ENCODE results near the gene SRRM4. TPM values are rescaled to one million over a fixed set of nuclear protein-coding genes. Genes with fewer than 3 reads are reported as not detected.

Gene SRRM4
- total RNA-seq, 1 donor from 2014 or later = not detected

DNA sequence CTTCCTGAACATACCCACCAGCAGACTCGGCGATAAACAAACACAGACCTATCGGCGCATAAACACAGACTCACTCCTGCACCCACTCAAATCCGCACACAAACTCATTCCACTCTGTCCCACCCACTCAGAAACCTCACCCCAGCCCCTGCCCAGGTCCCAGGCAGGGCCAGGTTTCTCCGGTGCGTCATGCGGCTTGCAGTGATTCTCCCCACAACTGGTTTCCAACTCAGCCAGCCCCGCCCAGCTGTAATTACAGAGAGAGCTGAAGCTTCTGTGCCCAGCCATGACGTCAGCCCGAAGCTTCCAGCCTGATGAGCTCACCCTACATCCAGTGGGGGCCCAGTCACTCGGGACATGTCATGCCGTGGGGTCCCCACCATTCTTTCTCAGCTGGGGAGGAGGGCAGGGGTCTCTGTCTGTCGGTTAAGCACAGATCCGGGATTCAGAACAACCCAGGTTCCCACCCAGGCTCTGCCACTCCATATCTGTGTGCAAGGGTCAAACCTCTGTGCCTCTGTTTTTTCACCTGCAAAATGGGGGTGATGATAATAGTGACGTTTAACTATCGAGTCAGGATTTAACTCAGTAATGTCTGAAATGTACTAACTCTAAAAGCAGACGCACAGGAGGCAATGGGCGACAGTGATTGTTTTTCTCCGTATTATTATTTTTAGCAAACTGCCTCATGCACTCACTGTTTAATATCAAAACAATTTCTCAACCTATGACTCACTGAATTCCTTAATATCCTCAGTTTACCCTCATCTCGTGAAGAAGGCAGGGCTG lies 195.1 kb downstream of the SRRM4 start:
- H3K9me3 Mint-ChIP-seq = no peaks in the 10 kb centered on the region
- H3K27me3 Mint-ChIP-seq (ENCODE audit: low read depth) = peaks cover 3% of the 10 kb centered on the region
- H3K36me3 Mint-ChIP-seq (ENCODE audit: low read depth) = no peaks in the 10 kb centered on the region
- DNase-seq (ENCODE audit: low spot score) = no peak
- no peak overlapping the region for H3K27ac Mint-ChIP-seq
- intact Hi-C loops (cut with micrococcal nuclease) = no loop called here
- no peaks in the 10 kb centered on the region for H3K4me1 Mint-ChIP-seq (ENCODE audit: low read depth)
- H3K4me3 Mint-ChIP-seq (ENCODE audit: low read depth) = no peak overlapping the region

DNA sequence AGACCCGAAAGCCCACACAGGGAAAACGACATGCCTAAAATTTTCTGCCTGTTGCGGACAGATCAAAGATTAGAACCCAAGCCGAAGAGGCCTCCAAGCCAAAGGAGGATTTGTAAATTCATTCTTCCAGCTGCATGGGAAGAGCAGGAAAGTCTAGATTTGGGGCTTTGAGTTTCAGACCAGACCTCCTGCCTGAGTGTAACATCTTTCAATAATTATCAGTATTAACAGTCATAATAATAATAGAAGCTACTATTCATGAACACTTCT lies 195.7 kb downstream of the SRRM4 start:
- Mint-ChIP-seq H3K4me3 (ENCODE audit: low read depth) (no peak overlapping the region), H3K4me1 (ENCODE audit: low read depth) (no peaks in the 10 kb centered on the region), H3K9me3 (no peaks in the 10 kb centered on the region), H3K27me3 (ENCODE audit: low read depth) (peaks cover 3% of the 10 kb centered on the region), H3K36me3 (ENCODE audit: low read depth) (no peaks in the 10 kb centered on the region), H3K27ac (no peak overlapping the region)
- no peak for DNase-seq (ENCODE audit: low spot score)
- intact Hi-C loops (cut with micrococcal nuclease) = no loop called here

DNA sequence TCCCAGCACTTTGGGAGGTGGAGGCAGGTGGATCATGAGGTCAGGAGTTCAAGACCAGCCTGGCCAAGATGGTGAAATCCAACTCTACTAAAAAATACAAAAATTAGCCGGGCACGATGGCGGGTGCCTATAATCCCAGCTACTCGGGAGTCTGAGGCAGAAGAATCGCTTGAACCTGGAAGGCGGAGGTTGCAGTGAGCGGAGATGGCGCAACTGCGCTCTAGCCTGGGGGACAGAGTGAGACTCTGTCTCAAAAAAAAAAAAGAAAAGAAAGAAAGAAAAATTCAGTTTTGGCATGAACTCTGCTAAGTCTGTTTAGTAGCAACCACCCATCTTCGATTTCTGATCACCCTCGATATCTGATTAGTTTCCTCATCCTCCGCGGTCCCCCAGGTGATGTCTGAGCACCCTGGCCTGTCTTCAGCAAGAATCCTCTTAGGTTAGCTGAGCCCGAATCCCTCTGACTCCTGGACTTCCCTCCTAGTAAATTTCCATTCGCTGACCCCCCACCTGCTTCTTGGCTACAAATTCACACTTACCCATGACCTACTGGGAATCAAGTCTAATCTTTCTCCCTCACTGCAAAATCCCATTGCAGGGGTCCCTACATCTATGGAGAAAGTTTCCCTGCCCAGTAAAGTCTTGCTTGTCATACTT lies 196.5 kb downstream of the SRRM4 start:
- Mint-ChIP-seq H3K36me3 (ENCODE audit: low read depth) (no peaks in the 10 kb centered on the region), H3K9me3 (no peaks in the 10 kb centered on the region), H3K4me3 (ENCODE audit: low read depth) (no peak overlapping the region), H3K4me1 (ENCODE audit: low read depth) (no peaks in the 10 kb centered on the region), H3K27me3 (ENCODE audit: low read depth) (peaks cover 3% of the 10 kb centered on the region), H3K27ac (no peak overlapping the region)
- no peak for DNase-seq (ENCODE audit: low spot score)
- intact Hi-C loops (cut with micrococcal nuclease) = no loop called here

- peaks cover 3% of the 10 kb centered on the region for H3K27me3 Mint-ChIP-seq (ENCODE audit: low read depth)
- H3K27ac Mint-ChIP-seq = no peak within 1 kb of the TSS
- no peaks in the 10 kb centered on the region for H3K36me3 Mint-ChIP-seq (ENCODE audit: low read depth)
- H3K9me3 Mint-ChIP-seq = no peaks in the 10 kb centered on the region
- intact Hi-C loops (cut with micrococcal nuclease) = no loop called here
- no peak for DNase-seq (ENCODE audit: low spot score)
- no peaks in the 10 kb centered on the region for H3K4me1 Mint-ChIP-seq (ENCODE audit: low read depth)
- H3K4me3 Mint-ChIP-seq (ENCODE audit: low read depth) = no peak within 1 kb of the TSS
These were observed 197.4 kb downstream of the SRRM4 start, which contains the start of gene HSPB8 for GRCh38 chr12:119178544-119179334. TSS of gene HSPB8 (plus strand) at chr12:119178931. CDS start at chr12:119179313, 382 bp downstream.

DNA sequence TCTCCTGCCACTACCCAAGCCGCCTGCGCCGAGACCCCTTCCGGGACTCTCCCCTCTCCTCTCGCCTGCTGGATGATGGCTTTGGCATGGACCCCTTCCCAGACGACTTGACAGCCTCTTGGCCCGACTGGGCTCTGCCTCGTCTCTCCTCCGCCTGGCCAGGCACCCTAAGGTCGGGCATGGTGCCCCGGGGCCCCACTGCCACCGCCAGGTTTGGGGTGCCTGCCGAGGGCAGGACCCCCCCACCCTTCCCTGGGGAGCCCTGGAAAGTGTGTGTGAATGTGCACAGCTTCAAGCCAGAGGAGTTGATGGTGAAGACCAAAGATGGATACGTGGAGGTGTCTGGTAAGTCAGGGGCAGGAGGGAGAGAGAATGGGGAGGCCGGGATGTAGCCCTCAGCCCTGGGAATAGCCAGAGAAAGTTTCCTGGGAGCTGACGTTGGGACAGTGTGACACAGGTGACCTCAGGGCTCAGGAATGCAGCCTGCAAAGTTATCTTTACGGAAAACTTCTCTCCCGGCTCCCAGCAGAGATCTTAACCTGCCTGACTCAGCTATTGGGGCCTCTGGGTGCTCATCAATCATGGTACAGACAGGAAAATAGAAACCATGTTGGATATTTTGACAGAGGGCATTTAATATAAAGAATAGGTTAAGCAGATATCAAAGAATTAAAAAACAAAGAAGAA lies 198.1 kb downstream of the SRRM4 start:
- intact Hi-C loops (cut with micrococcal nuclease) = no loop called here
- Mint-ChIP-seq H3K9me3 (no peaks in the 10 kb centered on the region), H3K27me3 (ENCODE audit: low read depth) (peaks cover 3% of the 10 kb centered on the region), H3K36me3 (ENCODE audit: low read depth) (no peaks in the 10 kb centered on the region), H3K4me1 (ENCODE audit: low read depth) (no peaks in the 10 kb centered on the region), H3K27ac (no peak overlapping the region), H3K4me3 (ENCODE audit: low read depth) (no peak overlapping the region)
- DNase-seq (ENCODE audit: low spot score) = no peak

DNA sequence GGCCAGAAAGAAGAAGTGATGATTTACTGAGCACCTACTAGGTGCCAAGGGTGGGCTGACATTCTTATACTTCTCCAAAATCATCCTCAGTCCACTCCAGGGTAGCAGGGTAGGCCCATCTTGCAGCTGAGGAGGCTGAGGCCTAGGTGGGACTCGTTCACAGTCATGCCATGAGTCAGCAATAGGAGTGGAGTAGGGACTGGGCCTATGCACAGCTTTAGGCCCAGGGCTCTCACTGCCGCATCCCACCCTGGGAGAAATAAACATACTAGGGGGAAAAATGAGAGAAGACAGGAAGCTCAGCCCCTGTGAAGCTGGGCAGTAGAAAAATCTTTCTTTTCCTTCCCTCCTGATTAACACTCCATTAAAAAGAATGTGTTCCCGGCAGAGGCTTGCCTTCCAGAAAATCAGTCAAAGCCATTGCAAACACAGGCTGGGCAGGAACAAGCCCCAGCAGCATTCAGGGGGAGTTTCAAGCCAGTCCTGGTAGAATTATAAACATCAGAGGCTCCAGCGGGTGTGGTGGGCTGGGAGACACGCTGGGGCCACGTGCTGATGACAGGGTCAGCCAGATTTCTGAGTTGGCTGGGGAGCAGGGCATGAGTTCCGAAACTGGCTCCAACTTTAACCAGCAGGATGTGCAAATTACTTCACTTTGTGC lies 199.2 kb downstream of the SRRM4 start:
- no peak for DNase-seq (ENCODE audit: low spot score)
- Mint-ChIP-seq H3K27me3 (ENCODE audit: low read depth) (peaks cover 3% of the 10 kb centered on the region), H3K4me1 (ENCODE audit: low read depth) (no peaks in the 10 kb centered on the region), H3K36me3 (ENCODE audit: low read depth) (no peaks in the 10 kb centered on the region), H3K27ac (no peak overlapping the region), H3K9me3 (no peaks in the 10 kb centered on the region), H3K4me3 (ENCODE audit: low read depth) (no peak overlapping the region)
- intact Hi-C loops (cut with micrococcal nuclease) = no loop called here

DNA sequence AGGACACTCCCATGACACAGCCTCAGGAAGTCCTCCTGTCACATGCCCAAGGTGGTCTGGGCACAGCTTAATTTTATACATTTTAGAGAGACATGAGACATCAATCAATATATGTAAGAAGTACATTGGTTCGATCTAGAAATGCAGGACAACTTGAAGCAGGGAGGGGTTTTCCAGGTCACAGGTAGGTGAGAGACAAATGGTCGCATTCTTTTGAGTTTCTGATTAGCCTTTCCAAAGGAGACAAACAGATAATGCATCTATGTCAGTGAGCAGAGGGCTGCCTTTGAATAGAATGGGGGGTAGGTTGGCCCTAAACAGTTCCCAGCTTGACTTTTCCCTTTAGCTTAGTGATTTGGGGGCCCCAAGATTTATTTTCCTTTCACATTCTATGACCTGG lies 199.9 kb downstream of the SRRM4 start:
- peaks cover 3% of the 10 kb centered on the region for H3K27me3 Mint-ChIP-seq (ENCODE audit: low read depth)
- no peaks in the 10 kb centered on the region for H3K36me3 Mint-ChIP-seq (ENCODE audit: low read depth)
- H3K9me3 Mint-ChIP-seq = no peaks in the 10 kb centered on the region
- H3K27ac Mint-ChIP-seq = no peak overlapping the region
- H3K4me1 Mint-ChIP-seq (ENCODE audit: low read depth) = no peaks in the 10 kb centered on the region
- no peak for DNase-seq (ENCODE audit: low spot score)
- intact Hi-C loops (cut with micrococcal nuclease) = no loop called here
- H3K4me3 Mint-ChIP-seq (ENCODE audit: low read depth) = no peak overlapping the region

- Mint-ChIP-seq H3K36me3 (ENCODE audit: low read depth) (no peaks in the 10 kb centered on the region), H3K4me1 (ENCODE audit: low read depth) (no peaks in the 10 kb centered on the region), H3K27me3 (ENCODE audit: low read depth) (peaks cover 3% of the 10 kb centered on the region), H3K9me3 (no peaks in the 10 kb centered on the region), H3K27ac (no peak overlapping the region), H3K4me3 (ENCODE audit: low read depth) (no peak overlapping the region)
- intact Hi-C loops (cut with micrococcal nuclease) = no loop called here
- no peak for DNase-seq (ENCODE audit: low spot score)
These were observed 200.6 kb downstream of the SRRM4 start for GRCh38 chr12:119181944-119182343.

GRCh38 chr12:119182701-119183493 lies 201.6 kb downstream of the SRRM4 start:
- intact Hi-C loops (cut with micrococcal nuclease) = no loop called here
- H3K27me3 Mint-ChIP-seq (ENCODE audit: low read depth) = peaks cover 3% of the 10 kb centered on the region
- no peaks in the 10 kb centered on the region for H3K4me1 Mint-ChIP-seq (ENCODE audit: low read depth)
- H3K36me3 Mint-ChIP-seq (ENCODE audit: low read depth) = no peaks in the 10 kb centered on the region
- DNase-seq (ENCODE audit: low spot score) = no peak
- no peak overlapping the region for H3K4me3 Mint-ChIP-seq (ENCODE audit: low read depth)
- H3K9me3 Mint-ChIP-seq = no peaks in the 10 kb centered on the region
- no peak overlapping the region for H3K27ac Mint-ChIP-seq

DNA sequence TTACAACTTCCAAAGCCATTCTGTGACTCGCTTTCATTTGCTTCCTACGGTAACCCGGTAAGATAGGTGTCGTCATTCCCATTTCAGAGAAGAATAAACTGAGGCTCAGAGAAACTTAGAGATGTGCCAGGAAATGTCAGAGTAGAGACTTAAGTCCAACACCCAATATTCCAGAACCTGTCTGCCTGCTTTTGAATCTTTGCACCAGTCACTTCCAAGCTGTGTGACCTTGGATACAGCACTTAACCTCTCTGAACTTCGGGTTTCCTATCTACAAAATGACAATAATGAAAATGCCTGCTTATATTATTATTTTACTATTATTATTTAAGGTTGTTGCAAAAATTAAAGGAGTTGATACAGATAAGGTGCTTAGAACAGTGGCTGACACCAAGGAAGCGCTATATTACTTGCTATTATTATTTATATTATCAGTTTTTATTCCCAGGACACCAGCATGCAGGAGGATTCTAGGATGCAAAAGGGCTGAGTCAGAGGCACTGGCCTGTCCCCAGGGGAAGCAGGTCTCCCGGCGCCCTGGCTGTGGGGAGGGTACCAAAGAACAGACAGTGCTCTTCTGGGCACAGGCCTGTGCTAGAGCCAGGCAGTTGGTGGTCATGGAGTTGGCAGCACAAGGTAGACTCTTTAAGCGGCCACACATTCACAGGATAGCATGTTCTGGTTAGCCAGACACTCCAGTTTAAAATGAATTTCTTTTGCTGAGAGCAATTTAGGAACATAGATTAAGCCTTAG lies 202.8 kb downstream of the SRRM4 start:
- intact Hi-C loops (cut with micrococcal nuclease) = no loop called here
- Mint-ChIP-seq H3K9me3 (no peaks in the 10 kb centered on the region), H3K27ac (no peak overlapping the region), H3K36me3 (ENCODE audit: low read depth) (no peaks in the 10 kb centered on the region), H3K27me3 (ENCODE audit: low read depth) (no peaks in the 10 kb centered on the region), H3K4me1 (ENCODE audit: low read depth) (no peaks in the 10 kb centered on the region), H3K4me3 (ENCODE audit: low read depth) (no peak overlapping the region)
- DNase-seq (ENCODE audit: low spot score) = no peak

DNA sequence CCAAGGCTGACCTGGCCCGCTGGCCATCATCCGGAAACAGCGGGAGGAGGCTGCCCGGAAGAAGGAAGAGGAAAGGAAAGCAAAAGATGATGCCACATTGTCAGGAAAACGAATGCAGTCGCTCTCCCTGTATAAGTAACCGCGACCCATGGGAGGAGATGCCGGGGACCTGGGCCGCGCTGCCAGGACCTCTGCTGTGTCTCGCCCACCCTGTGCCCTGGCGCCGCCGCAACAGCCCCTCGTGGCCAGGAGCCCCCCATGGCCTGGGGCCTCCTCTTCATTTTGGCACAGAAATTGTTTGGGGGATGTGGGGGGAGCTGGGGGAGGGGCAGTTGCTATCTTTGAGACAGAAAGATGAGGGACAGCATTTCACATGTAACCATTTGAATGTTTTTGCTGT lies 213.9 kb downstream of the SRRM4 start:
- Mint-ChIP-seq H3K36me3 (ENCODE audit: low read depth) (no peaks in the 10 kb centered on the region), H3K27ac (no peak overlapping the region), H3K4me1 (ENCODE audit: low read depth) (no peaks in the 10 kb centered on the region), H3K4me3 (ENCODE audit: low read depth) (no peak overlapping the region), H3K27me3 (ENCODE audit: low read depth) (no peaks in the 10 kb centered on the region), H3K9me3 (no peaks in the 10 kb centered on the region)
- no peak for DNase-seq (ENCODE audit: low spot score)
- intact Hi-C loops (cut with micrococcal nuclease) = no loop called here
